Ishikawa (cell line): ENCODE measurements around the gene GTF3C1.

Experiments
- CREB1 ChIP-seq: IDR thresholded peaks from 2 replicates; pipeline ENCODE4 v1.6.1; 2012; ENCODE audit warnings: low read depth
- EP300 ChIP-seq: IDR thresholded peaks from 2 replicates; pipeline ENCODE4 v1.6.1; 2012; ENCODE audit warnings: borderline replicate concordance
- MAX ChIP-seq: IDR thresholded peaks from 2 replicates; pipeline ENCODE4 v1.6.1; 2012
- RAD21 ChIP-seq: IDR thresholded peaks from 2 replicates; pipeline ENCODE4 v1.6.1; 2012; ENCODE audit warnings: low read depth
- TAF1 ChIP-seq: IDR thresholded peaks from 2 replicates; pipeline ENCODE4 v1.6.1; 2012; ENCODE audit warnings: low read depth, mild to moderate bottlenecking
- TEAD4 ChIP-seq: IDR thresholded peaks from 2 replicates; pipeline ENCODE4 v1.6.1; 2012
- YY1 ChIP-seq: IDR thresholded peaks from 2 replicates; pipeline ENCODE4 v1.6.1; 2012; ENCODE audit warnings: low read depth
- TF ChIP-seq, protein P1 (sequence below): IDR thresholded peaks from 2 replicates; pipeline ENCODE4 v1.6.1; 2012; ENCODE audit warnings: low read depth, mild to moderate bottlenecking

DNA sequence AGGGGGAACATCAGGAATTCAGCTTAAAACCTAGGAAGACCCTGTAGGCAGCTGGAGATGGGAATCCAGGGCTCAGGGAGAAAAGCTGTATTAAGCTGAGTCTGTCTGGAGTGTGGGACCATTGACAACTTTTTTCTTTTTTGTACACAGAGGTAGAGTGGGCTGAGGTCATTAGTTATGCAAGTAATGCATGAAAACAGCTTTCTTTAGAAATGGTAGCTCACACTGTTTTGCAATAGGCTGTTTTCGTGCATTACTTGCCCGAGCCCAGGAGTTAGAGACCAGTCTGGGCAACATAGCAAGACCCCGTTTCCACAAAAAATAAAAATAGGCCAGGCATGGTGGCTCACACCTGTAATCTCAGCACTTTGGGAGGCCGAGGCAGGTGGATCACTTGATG is 46.7 kb upstream of the GTF3C1 start:
- TF ChIP-seq YY1, result no peak
- TF ChIP-seq CREB1, result no peak
- TF ChIP-seq, protein P1, sequence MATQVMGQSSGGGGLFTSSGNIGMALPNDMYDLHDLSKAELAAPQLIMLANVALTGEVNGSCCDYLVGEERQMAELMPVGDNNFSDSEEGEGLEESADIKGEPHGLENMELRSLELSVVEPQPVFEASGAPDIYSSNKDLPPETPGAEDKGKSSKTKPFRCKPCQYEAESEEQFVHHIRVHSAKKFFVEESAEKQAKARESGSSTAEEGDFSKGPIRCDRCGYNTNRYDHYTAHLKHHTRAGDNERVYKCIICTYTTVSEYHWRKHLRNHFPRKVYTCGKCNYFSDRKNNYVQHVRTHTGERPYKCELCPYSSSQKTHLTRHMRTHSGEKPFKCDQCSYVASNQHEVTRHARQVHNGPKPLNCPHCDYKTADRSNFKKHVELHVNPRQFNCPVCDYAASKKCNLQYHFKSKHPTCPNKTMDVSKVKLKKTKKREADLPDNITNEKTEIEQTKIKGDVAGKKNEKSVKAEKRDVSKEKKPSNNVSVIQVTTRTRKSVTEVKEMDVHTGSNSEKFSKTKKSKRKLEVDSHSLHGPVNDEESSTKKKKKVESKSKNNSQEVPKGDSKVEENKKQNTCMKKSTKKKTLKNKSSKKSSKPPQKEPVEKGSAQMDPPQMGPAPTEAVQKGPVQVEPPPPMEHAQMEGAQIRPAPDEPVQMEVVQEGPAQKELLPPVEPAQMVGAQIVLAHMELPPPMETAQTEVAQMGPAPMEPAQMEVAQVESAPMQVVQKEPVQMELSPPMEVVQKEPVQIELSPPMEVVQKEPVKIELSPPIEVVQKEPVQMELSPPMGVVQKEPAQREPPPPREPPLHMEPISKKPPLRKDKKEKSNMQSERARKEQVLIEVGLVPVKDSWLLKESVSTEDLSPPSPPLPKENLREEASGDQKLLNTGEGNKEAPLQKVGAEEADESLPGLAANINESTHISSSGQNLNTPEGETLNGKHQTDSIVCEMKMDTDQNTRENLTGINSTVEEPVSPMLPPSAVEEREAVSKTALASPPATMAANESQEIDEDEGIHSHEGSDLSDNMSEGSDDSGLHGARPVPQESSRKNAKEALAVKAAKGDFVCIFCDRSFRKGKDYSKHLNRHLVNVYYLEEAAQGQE, result no peak
- TF ChIP-seq RAD21, result no peak
- no peak for TF ChIP-seq TAF1
- no peak for TF ChIP-seq TEAD4
- TF ChIP-seq EP300, result no peak
- no peak for TF ChIP-seq MAX
